Measurements from ENCODE around the gene SPOPL. TPM values are rescaled to one million over a fixed set of nuclear protein-coding genes. Genes with fewer than 3 reads are reported as not detected.

The SPOPL gene
- total RNA-seq, 1 experiment from 2014 or later: 13.6 TPM

- Histone ChIP-seq H2BK20ac (ENCODE audit: low read depth, low read length, poor library complexity, severe bottlenecking) (no peak overlapping the region), H4K91ac (ENCODE audit: insufficient read length, low read depth, low read length) (no peak overlapping the region), H3K4me2 (ENCODE audit: insufficient read depth, insufficient read length, low read length) (no peak overlapping the region), H3K23ac (ENCODE audit: insufficient read length, low read depth, low read length) (no peak overlapping the region), H2AFZ (ENCODE audit: low read length) (no peak overlapping the region), H3K4ac (ENCODE audit: low read depth, low read length) (no peak overlapping the region), H3K18ac (ENCODE audit: insufficient read length, low read depth, low read length) (no peak overlapping the region), H3K27ac (ENCODE audit: insufficient read length, low read depth, low read length) (no peak overlapping the region), H3K14ac (ENCODE audit: insufficient read depth, low read length) (no peak overlapping the region), H3K9ac (ENCODE audit: extremely low read depth, insufficient read length, low read length) (no peak overlapping the region), H2AK5ac (ENCODE audit: insufficient read length, low read length) (no peak overlapping the region), H2BK5ac (ENCODE audit: insufficient read length, low read length) (no peak overlapping the region), H3K27me3 (ENCODE audit: insufficient read depth, low read length) (no peaks in the 10 kb centered on the region), H2BK15ac (ENCODE audit: low read depth, low read length) (no peak overlapping the region), H2BK12ac (ENCODE audit: insufficient read length, low read depth, low read length) (no peak overlapping the region), H4K8ac (replicated peaks; ENCODE audit: insufficient read length, low read depth, low read length) (no peak overlapping the region), H4K5ac (ENCODE audit: insufficient read length, low read depth, low read length) (no peak overlapping the region), H3K79me2 (ENCODE audit: insufficient read depth, low read length) (no peaks in the 10 kb centered on the region), H2BK120ac (ENCODE audit: low read depth, low read length, poor library complexity, severe bottlenecking) (no peak overlapping the region), H4K20me1 (ENCODE audit: control insufficient read depth, insufficient read depth, insufficient read length) (no peaks in the 10 kb centered on the region), H3K56ac (ENCODE audit: insufficient read length, low read depth, low read length) (no peak overlapping the region), H3K9me3 (ENCODE audit: control insufficient read depth, low read depth, low read length) (no peaks in the 10 kb centered on the region), H3T11ph (ENCODE audit: low read length) (no peak overlapping the region), H3K23me2 (ENCODE audit: insufficient read length, low read depth, low read length, poor library complexity, severe bottlenecking) (no peaks in the 10 kb centered on the region), H3K4me1 (ENCODE audit: insufficient read depth, low read length) (no peaks in the 10 kb centered on the region), H3K79me1 (ENCODE audit: insufficient read depth, low read depth, low read length, poor library complexity, severe bottlenecking) (no peaks in the 10 kb centered on the region)
- peaks cover 17 to 43% (median 31%) of the 10 kb centered on the region in 3 experiments; a peak in 6 of 7 replicates for H3K36me3 Mint-ChIP-seq (ENCODE audit: insufficient read depth in 1 of 3, low read depth in 3 of 3)
- H3K4me3 Mint-ChIP-seq: no peak overlapping the region
- no peak for TF ChIP-seq CTCF (conservative IDR thresholded peaks at IDR 0.05)
- H3K4me1 Mint-ChIP-seq: no peaks in the 10 kb centered on the region
- no peak overlapping the region for H3K27ac Mint-ChIP-seq
- H3K27me3 Mint-ChIP-seq (ENCODE audit: low read depth): no peaks in the 10 kb centered on the region
- no peaks in the 10 kb centered on the region for H3K9me3 Mint-ChIP-seq
- DNase-seq: no peak
These were observed 63.6 kb downstream of the SPOPL start for GRCh38 chr2:138565230-138565598.
